HG03378 (cell line): ENCODE results near the gene ADCY1.

Source experiments
- ATAC-seq: cut with Tn5 transposase; IDR thresholded peaks from one replicate; pipeline ENCODE4 v1.9.1; 2021; ENCODE audit warnings: mild to moderate bottlenecking, moderate library complexity; ENCODE audit not compliant: unreplicated experiment

Gene ADCY1

GRCh38 chr7:45576249-45576929 is 2.2 kb downstream of the ADCY1 start:
- no peak for ATAC-seq

- no peak for ATAC-seq
Measured at GRCh38 chr7:45578022-45578421, 3.9 kb downstream of the ADCY1 start.

- no peak for ATAC-seq
Measured at GRCh38 chr7:45578467-45578866, 4.3 kb downstream of the ADCY1 start.

GRCh38 chr7:45579391-45579801 is 5.2 kb downstream of the ADCY1 start:
- ATAC-seq = no peak

- ATAC-seq = no peak
Measured at GRCh38 chr7:45580053-45580872, 6.1 kb downstream of the ADCY1 start.

GRCh38 chr7:45581271-45581780 is 7.2 kb downstream of the ADCY1 start:
- no peak for ATAC-seq

- no peak for ATAC-seq
Measured at GRCh38 chr7:45582136-45582749, 8.1 kb downstream of the ADCY1 start.

GRCh38 chr7:45582868-45583277 is 8.7 kb downstream of the ADCY1 start:
- ATAC-seq = no peak

GRCh38 chr7:45583296-45583695 is 9.1 kb downstream of the ADCY1 start:
- no peak for ATAC-seq

GRCh38 chr7:45584261-45585210 is 10.4 kb downstream of the ADCY1 start:
- ATAC-seq = no peak

GRCh38 chr7:45585628-45586027 is 11.5 kb downstream of the ADCY1 start:
- no peak for ATAC-seq

- no peak for ATAC-seq
Measured at GRCh38 chr7:45586542-45587520, 12.7 kb downstream of the ADCY1 start.

- no peak for ATAC-seq
Measured at GRCh38 chr7:45588466-45588865, 14.3 kb downstream of the ADCY1 start.

- no peak for ATAC-seq
Measured at GRCh38 chr7:45589061-45589460, 14.9 kb downstream of the ADCY1 start.

GRCh38 chr7:45589915-45590678 is 15.9 kb downstream of the ADCY1 start:
- no peak for ATAC-seq

GRCh38 chr7:45590679-45591057 is 16.5 kb downstream of the ADCY1 start:
- ATAC-seq = no peak

GRCh38 chr7:45591101-45591906 is 17.1 kb downstream of the ADCY1 start:
- no peak for ATAC-seq
